OCI-LY3 (cell line): ENCODE results near the gene TNFAIP2.

Source experiments
- H2AFZ ChIP-seq: fragments of 200-600, 300-600 bp; shearing (Covaris generic); 2 replicates; pipeline ENCODE4 v1.6.0; 2014; ENCODE audit warnings: antibody characterized with exemption, low read depth, low read length
- H3K27ac ChIP-seq: fragments of 200-600, 300-600 bp; sonication (generic); 2 replicates; pipeline ENCODE4 v1.5.1; 2014; ENCODE audit warnings: mild to moderate bottlenecking, low read length, moderate library complexity, mixed read lengths
- H3K27me3 ChIP-seq: fragments of 200-600, 300-600 bp; sonication (generic); 2 replicates; pipeline ENCODE4 v1.6.1; 2014; ENCODE audit warnings: low read depth, low read length, mixed read lengths
- H3K36me3 ChIP-seq: fragments of 200-600, 300-600 bp; sonication (generic); replicated peaks from 2 replicates; pipeline ENCODE3; 2014; ENCODE audit warnings: low read depth, low read length, mixed read lengths
- H3K4me1 ChIP-seq: fragments of 300-600, 200-600 bp; sonication (generic); 2 replicates; pipeline ENCODE4 v1.6.1; 2014; ENCODE audit warnings: low read length, mixed read lengths
- H3K4me2 ChIP-seq: fragments of 200-600, 300-600 bp; sonication (generic); 2 replicates; pipeline ENCODE4 v1.6.1; 2014; ENCODE audit warnings: low read length, mixed read lengths
- H3K4me3 ChIP-seq: fragments of 300-600, 200-600 bp; sonication (generic); 2 replicates; pipeline ENCODE4 v1.5.1; 2014; ENCODE audit warnings: antibody characterized with exemption, mild to moderate bottlenecking, low read length, moderate library complexity
- H3K79me2 ChIP-seq: fragments of 300-600, 200-600 bp; shearing (Covaris generic); 2 replicates; pipeline ENCODE4 v1.6.1; 2014; ENCODE audit warnings: mild to moderate bottlenecking, low read length, mixed read lengths
- H3K9ac ChIP-seq: fragments of 300-600, 200-600 bp; shearing (Covaris generic); 2 replicates; pipeline ENCODE4 v1.6.0; 2014; ENCODE audit warnings: mild to moderate bottlenecking, low read length, moderate library complexity
- H3K9me3 ChIP-seq: fragments of 200-600, 300-600 bp; shearing (Covaris generic); 2 replicates; pipeline ENCODE4 v1.6.1; 2014; ENCODE audit warnings: low read length, mixed read lengths; ENCODE audit not compliant: insufficient read depth
- H4K20me1 ChIP-seq: fragments of 200-600, 300-600 bp; sonication (generic); 2 replicates; pipeline ENCODE4 v1.6.1; 2016; ENCODE audit warnings: low read length, mixed read lengths; ENCODE audit not compliant: insufficient read depth
- EZH2phosphoT487 ChIP-seq: fragments of 200-600 bp; shearing (Covaris generic); IDR thresholded peaks from 2 replicates; pipeline ENCODE4 v1.6.1; 2018; ENCODE audit warnings: antibody characterized with exemption, mixed run types, low read depth
- TF ChIP-seq, protein P1 (sequence below): fragments of 200-600, 300-600 bp; sonication (generic); IDR thresholded peaks from 2 replicates; pipeline ENCODE4 v1.5.1; 2014; ENCODE audit warnings: antibody characterized with exemption, low read length, low read depth

Gene TNFAIP2

DNA sequence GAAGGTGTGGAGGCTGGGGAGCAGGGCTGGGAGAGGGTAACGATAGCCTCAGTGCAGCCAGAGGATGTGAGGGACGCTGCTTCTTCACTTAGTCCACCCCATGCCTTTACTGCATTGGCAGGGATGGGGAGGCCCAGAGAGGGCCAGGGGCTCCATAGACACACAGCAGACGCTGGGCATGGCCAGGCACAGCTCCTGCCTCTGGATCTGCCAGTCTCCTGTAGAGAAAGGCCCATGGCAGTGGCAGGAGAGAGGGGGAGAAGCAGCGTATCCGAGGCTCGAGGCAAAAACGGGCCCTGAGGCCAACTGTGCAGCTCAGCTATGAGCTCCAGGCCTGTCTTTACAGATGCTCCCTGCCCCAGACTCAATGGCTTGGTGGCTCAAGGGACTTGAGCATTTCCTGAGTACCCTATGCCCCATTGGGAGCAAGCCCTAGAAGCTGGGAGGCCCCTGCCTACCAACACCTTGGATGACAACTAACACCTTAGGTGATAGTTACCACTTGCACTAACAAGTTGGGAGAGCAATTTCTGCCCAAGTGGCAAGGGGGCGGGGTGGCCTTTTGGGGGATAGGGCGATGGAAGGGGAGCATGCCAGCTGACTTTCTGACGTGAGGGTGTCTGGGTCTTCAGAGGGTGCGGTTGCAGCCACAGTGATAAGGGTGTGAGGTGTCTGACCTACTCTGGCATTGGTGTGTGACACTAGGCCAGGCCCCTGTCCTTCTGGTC, 44.2 kb upstream of the TNFAIP2 start:
- TF ChIP-seq EZH2phosphoT487, result no peak
- TF ChIP-seq, protein P1, sequence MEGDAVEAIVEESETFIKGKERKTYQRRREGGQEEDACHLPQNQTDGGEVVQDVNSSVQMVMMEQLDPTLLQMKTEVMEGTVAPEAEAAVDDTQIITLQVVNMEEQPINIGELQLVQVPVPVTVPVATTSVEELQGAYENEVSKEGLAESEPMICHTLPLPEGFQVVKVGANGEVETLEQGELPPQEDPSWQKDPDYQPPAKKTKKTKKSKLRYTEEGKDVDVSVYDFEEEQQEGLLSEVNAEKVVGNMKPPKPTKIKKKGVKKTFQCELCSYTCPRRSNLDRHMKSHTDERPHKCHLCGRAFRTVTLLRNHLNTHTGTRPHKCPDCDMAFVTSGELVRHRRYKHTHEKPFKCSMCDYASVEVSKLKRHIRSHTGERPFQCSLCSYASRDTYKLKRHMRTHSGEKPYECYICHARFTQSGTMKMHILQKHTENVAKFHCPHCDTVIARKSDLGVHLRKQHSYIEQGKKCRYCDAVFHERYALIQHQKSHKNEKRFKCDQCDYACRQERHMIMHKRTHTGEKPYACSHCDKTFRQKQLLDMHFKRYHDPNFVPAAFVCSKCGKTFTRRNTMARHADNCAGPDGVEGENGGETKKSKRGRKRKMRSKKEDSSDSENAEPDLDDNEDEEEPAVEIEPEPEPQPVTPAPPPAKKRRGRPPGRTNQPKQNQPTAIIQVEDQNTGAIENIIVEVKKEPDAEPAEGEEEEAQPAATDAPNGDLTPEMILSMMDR, result no peak

GRCh38 chr14:103081951-103082350, 41.3 kb upstream of the TNFAIP2 start:
- Histone ChIP-seq H4K20me1 (no peaks in the 10 kb centered on the region), H3K27me3 (0 out of 2 replicates have a peak, but pooled peaks cover 3% of the 10 kb centered on the region), H3K27ac (no peak overlapping the region), H3K4me3 (no peak overlapping the region), H3K9ac (no peak overlapping the region), H3K36me3 (no peaks in the 10 kb centered on the region), H3K4me1 (peaks cover 8% of the 10 kb centered on the region; the same call in 1 of the 2 replicates), H2AFZ (no peak overlapping the region), H3K79me2 (no peaks in the 10 kb centered on the region), H3K9me3 (no peaks in the 10 kb centered on the region), H3K4me2 (no peak overlapping the region)
- TF ChIP-seq EZH2phosphoT487, result no peak
- TF ChIP-seq, protein P1, result no peak

More for the DNA sequence above, 44.2 kb upstream of the TNFAIP2 start:
- no peak overlapping the region for H3K9ac ChIP-seq
- peak overlapping the region; percentile 48; the same call in 1 of the 2 replicates for H3K4me2 ChIP-seq
- H3K9me3 ChIP-seq, result no peaks in the 10 kb centered on the region
- H4K20me1 ChIP-seq, result no peaks in the 10 kb centered on the region
- peaks cover 16% of the 10 kb centered on the region for H3K27me3 ChIP-seq
- no peak overlapping the region for H3K27ac ChIP-seq
- no peaks in the 10 kb centered on the region for H3K36me3 ChIP-seq
- H3K79me2 ChIP-seq, result no peaks in the 10 kb centered on the region
- H3K4me1 ChIP-seq, result peaks cover 17% of the 10 kb centered on the region
- no peak overlapping the region for H2AFZ ChIP-seq
- H3K4me3 ChIP-seq, result no peak overlapping the region

GRCh38 chr14:103084021-103084919, 39.0 kb upstream of the TNFAIP2 start, which contains the start of gene LBHD2:
LBHD2 (plus strand) TSS chr14:103084210; CDS start chr14:103086013, 1,803 bp downstream.
- no peak within 1 kb of the TSS for H3K4me2 ChIP-seq
- no peaks in the 10 kb centered on the region for H3K36me3 ChIP-seq
- no peaks in the 10 kb centered on the region for H3K4me1 ChIP-seq
- H3K79me2 ChIP-seq, result no peaks in the 10 kb centered on the region
- no peak within 1 kb of the TSS for H2AFZ ChIP-seq
- no peak within 1 kb of the TSS for H3K27ac ChIP-seq
- no peak for TF ChIP-seq EZH2phosphoT487
- TF ChIP-seq, protein P1, result no peak
- no peak within 1 kb of the TSS for H3K9ac ChIP-seq
- 0 out of 2 replicates have a peak, but pooled peaks cover 3% of the 10 kb centered on the region for H3K27me3 ChIP-seq
- H4K20me1 ChIP-seq, result no peaks in the 10 kb centered on the region
- no peaks in the 10 kb centered on the region for H3K9me3 ChIP-seq
- H3K4me3 ChIP-seq, result no peak within 1 kb of the TSS
